Measurements from ENCODE around the gene AMER2.

DNA sequence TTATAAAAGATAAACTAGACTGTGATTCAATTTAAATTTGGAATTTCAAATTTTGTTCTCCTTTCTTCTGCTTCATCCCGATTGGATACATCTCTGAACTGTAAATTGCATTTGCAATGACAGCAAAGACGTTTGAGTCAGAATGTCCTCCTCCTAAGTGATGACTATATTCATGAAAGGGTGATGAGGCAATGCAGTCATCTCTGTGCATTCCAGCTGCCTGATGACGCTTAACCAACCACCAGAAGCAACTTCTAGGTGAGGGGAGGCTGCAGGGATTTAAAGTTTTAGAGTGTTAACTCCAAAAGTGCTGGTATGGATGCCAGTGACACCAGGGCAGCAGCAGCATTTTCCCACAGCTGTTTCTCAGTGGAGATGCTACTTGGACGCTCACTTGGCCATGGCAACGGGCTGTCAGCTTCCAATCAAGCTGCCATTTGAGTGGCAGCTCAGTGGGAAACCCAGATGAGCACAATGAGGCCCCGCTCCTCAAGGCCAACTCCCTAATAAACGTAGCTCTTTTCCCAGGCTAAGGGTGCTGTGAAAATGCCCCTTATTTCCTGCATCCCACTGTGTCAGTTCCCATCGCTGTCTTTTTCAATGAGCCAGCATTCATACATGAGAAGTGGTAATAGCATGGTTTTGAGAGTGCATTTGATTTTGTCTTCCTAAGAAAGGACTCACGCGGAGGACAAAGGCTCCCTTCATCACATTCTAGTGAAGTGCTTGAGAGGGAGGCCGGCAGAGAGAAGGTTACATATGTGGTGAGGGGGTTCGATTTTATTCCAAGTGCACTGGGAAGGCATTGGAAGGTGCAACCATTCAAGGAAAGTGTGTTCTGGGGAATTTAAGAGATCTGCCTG lies 45.2 kb upstream of the AMER2 start:
- TF ChIP-seq, protein P1, sequence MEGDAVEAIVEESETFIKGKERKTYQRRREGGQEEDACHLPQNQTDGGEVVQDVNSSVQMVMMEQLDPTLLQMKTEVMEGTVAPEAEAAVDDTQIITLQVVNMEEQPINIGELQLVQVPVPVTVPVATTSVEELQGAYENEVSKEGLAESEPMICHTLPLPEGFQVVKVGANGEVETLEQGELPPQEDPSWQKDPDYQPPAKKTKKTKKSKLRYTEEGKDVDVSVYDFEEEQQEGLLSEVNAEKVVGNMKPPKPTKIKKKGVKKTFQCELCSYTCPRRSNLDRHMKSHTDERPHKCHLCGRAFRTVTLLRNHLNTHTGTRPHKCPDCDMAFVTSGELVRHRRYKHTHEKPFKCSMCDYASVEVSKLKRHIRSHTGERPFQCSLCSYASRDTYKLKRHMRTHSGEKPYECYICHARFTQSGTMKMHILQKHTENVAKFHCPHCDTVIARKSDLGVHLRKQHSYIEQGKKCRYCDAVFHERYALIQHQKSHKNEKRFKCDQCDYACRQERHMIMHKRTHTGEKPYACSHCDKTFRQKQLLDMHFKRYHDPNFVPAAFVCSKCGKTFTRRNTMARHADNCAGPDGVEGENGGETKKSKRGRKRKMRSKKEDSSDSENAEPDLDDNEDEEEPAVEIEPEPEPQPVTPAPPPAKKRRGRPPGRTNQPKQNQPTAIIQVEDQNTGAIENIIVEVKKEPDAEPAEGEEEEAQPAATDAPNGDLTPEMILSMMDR (IDR thresholded peaks at IDR 0.05), result no peak
- TF ChIP-seq POLR2A (IDR thresholded peaks at IDR 0.05), result no peak
- no peak for TF ChIP-seq EP300 (IDR thresholded peaks at IDR 0.05)

Data from sigmoid colon (tissue), 4 donors.